GM18526 (cell line): Measurements from ENCODE around the gene PPP6R3.

Source experiments
- POLR2A ChIP-seq: IDR thresholded peaks from 3 replicates; pipeline ENCODE4 v1.6.1; 2011; ENCODE audit not compliant: insufficient read length; ENCODE audit errors: extremely low read depth

PPP6R3 gene

GRCh38 chr11:68495872-68496271 lies 35.3 kb downstream of the PPP6R3 start:
- no peak for TF ChIP-seq POLR2A

GRCh38 chr11:68497761-68498160 lies 37.2 kb downstream of the PPP6R3 start:
- TF ChIP-seq POLR2A: no peak

GRCh38 chr11:68498321-68498720 lies 37.8 kb downstream of the PPP6R3 start:
- TF ChIP-seq POLR2A: no peak

GRCh38 chr11:68498903-68499883 lies 38.6 kb downstream of the PPP6R3 start:
- no peak for TF ChIP-seq POLR2A

- no peak for TF ChIP-seq POLR2A
Observed at GRCh38 chr11:68500206-68500605, 39.7 kb downstream of the PPP6R3 start.

- no peak for TF ChIP-seq POLR2A
Observed at GRCh38 chr11:68501813-68502212, 41.3 kb downstream of the PPP6R3 start.

- TF ChIP-seq POLR2A: no peak
Observed at GRCh38 chr11:68503251-68503687, 42.7 kb downstream of the PPP6R3 start.

- TF ChIP-seq POLR2A: no peak
Observed at GRCh38 chr11:68503792-68504191, 43.2 kb downstream of the PPP6R3 start.

GRCh38 chr11:68504432-68505066 lies 44.0 kb downstream of the PPP6R3 start:
- TF ChIP-seq POLR2A: no peak

GRCh38 chr11:68505596-68505995 lies 45.0 kb downstream of the PPP6R3 start:
- no peak for TF ChIP-seq POLR2A

- TF ChIP-seq POLR2A: no peak
Observed at GRCh38 chr11:68506908-68507307, 46.4 kb downstream of the PPP6R3 start.

GRCh38 chr11:68508425-68508824 lies 47.9 kb downstream of the PPP6R3 start:
- TF ChIP-seq POLR2A: no peak

GRCh38 chr11:68509066-68509465 lies 48.5 kb downstream of the PPP6R3 start:
- TF ChIP-seq POLR2A: no peak

GRCh38 chr11:68513930-68514487 lies 53.5 kb downstream of the PPP6R3 start:
- no peak for TF ChIP-seq POLR2A

GRCh38 chr11:68517121-68517741 lies 56.7 kb downstream of the PPP6R3 start:
- no peak for TF ChIP-seq POLR2A
